ENCODE results near the gene MAP3K7CL. TPM values are rescaled to one million over a fixed set of nuclear protein-coding genes. Genes with fewer than 3 reads are reported as not detected.

The MAP3K7CL gene
- 2.6 and 3.7 TPM in 2 replicates for total RNA-seq

DNA sequence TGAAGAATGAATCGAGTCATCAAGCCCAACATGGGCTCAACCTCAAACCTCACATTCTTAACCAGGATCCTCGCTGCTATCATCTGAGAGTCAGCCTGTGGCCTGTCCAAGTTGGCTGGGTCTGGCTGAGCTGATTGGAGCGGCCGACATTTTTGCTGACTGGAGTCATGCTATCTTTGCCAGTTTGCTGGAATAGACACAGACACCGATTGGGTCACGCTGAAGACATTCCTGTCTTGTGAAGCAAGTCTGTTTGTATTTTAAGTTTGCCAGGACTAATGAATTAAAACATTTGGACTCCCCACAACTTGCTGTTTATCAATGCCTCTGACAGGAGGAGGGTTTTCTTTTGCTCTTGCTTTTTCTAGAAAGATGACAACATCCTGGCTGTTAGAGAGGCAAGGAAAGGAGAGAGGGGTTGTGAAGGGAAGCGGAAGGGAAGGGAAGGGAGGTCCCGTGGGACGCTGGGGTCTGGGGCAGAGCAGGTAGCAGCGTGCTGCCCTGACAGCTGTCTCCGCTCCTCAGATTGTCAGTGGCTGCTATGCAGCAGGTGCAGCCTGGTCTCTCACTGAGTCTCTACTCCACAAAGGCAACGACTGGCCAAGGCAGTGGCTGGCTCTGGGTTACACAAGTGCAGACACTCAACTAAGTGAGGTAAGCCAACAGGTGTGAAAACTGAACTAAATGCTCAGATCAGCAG, at the start of gene MAP3K7CL:
Gene MAP3K7CL, plus strand, starts transcription at position 375 of the 700 bp plus-strand sequence. CDS start 2,701 bp downstream, outside the sequence.

Other genes with a start within 250 kb of the MAP3K7CL start
- gene LTN1, start 137.8 kb upstream of the MAP3K7CL start, total RNA-seq = 14.1 and 29.6 TPM in 2 replicates
- 11.0 and 20.8 TPM in 2 replicates for gene RWDD2B, start 111.3 kb upstream of the MAP3K7CL start, total RNA-seq
- gene USP16, start 106.0 kb upstream of the MAP3K7CL start, total RNA-seq = 19.3 and 26.0 TPM in 2 replicates
- gene CCT8, start 57.0 kb upstream of the MAP3K7CL start, total RNA-seq = 192 and 240 TPM in 2 replicates
- gene BACH1, start 168.3 kb downstream of the MAP3K7CL start, total RNA-seq = 14.4 and 41.2 TPM in 2 replicates